ENCODE measurements around the gene PARD3.

DNA sequence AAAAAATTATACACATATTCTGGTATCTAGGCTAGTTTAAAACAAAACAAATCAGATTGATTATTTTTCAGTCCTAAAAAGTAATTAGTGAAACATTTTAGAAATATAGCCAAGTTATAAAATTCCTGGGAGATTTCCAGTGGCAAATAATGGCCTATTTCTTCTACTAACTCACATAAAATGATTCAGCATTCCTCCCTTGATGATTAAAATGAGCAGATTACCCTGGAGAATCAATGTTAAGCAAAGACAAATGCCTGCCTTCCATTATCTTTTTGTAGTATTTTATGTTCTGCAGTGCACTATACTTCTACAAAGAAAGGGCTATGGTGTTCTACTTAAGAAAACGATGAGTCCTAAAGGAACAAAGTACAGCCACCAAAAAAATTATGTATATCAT is 53.6 kb downstream of the PARD3 start:
- TF ChIP-seq EP300 (IDR thresholded peaks at IDR 0.05) (no peak), POLR2AphosphoS5 (IDR thresholded peaks at IDR 0.05) (no peak), POLR2A (IDR thresholded peaks at IDR 0.05) (no peak)
- TF ChIP-seq, protein P1, sequence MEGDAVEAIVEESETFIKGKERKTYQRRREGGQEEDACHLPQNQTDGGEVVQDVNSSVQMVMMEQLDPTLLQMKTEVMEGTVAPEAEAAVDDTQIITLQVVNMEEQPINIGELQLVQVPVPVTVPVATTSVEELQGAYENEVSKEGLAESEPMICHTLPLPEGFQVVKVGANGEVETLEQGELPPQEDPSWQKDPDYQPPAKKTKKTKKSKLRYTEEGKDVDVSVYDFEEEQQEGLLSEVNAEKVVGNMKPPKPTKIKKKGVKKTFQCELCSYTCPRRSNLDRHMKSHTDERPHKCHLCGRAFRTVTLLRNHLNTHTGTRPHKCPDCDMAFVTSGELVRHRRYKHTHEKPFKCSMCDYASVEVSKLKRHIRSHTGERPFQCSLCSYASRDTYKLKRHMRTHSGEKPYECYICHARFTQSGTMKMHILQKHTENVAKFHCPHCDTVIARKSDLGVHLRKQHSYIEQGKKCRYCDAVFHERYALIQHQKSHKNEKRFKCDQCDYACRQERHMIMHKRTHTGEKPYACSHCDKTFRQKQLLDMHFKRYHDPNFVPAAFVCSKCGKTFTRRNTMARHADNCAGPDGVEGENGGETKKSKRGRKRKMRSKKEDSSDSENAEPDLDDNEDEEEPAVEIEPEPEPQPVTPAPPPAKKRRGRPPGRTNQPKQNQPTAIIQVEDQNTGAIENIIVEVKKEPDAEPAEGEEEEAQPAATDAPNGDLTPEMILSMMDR (IDR thresholded peaks at IDR 0.05), result no peak
